GM19372 (cell line): ENCODE data around the gene RAB3GAP1.
"Not testable (repeated sequence)": the region's sequence is repeated elsewhere in the genome, so short reads cannot be mapped to it uniquely, and the experiment has no call there.

Experiments
- ATAC-seq: cut with Tn5 transposase; IDR thresholded peaks from one replicate; pipeline ENCODE4 v1.9.1; 2021; ENCODE audit warnings: mild to moderate bottlenecking, low read depth, moderate library complexity; ENCODE audit not compliant: unreplicated experiment

RAB3GAP1 gene

DNA sequence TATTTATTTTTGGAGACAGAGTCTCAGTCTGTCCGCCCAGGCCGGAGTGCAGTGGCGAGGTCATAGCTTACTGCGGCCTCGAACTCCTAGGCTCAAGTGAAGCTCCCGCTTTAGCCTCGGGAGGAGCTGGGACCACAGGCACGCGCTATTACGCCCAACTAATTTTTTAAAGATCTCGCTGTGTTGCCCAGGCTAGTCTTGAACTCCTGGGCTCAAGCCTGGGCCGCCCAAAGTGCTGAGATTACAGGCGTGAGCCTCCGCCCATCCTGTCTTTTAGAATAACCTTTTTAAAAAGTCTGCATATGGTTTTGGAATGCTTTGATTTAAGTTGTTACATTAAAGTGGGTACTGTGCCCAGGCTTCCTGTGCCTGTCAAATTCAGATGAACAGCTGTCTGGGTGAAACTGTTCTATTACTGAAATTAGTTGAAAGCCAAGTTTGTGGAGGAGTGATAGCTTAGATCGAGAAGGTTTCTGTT is 944 bp downstream of the RAB3GAP1 start:
- peak; percentile 13 for ATAC-seq

DNA sequence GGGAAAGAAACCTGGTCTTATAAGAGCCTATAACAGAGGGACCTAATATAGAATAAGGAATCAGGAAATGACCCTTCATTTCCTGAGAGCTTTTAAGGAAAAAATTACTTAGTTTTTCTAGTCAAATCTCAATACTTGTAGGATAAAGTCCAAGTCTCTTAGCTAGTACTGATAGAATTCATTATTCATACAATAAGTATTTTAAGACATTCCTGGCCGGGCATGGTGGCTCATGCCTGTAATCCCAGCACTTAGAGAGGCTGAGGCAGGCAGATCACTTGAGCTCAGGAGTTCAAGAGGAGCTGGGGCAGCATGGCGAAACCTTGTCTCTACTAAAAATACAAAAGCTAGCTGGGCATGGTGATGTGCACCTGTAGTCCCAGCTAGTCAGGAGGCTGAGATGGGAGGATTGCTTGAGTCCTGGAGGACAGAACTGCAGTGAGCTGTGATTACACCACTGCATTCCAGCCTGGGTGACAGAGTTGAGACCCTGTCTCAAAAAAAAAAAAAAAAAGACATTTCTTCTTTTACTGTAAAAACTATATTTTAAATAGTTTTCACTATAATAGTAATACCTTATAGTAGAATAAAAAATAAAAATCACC is 3.2 kb downstream of the RAB3GAP1 start:
- ATAC-seq, result no peak

DNA sequence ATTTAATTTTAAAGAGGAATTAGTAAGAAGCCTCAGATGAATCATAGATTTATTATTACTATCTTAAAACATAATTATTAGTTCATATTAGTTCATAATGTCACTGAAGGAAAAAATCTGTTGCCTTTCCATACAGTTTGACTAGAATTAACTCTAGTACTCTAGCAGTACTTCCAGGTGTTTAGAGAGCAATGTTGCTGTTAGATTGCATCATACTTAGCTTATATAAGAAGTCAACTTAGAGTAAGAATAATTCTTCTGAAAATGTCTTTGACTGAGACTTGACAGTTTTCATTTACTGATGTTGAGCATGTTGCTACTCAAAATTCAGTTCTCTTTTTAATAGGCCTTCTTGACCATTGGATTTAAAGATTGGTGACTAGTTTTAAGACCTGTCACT is 4.7 kb downstream of the RAB3GAP1 start:
- no peak for ATAC-seq

DNA sequence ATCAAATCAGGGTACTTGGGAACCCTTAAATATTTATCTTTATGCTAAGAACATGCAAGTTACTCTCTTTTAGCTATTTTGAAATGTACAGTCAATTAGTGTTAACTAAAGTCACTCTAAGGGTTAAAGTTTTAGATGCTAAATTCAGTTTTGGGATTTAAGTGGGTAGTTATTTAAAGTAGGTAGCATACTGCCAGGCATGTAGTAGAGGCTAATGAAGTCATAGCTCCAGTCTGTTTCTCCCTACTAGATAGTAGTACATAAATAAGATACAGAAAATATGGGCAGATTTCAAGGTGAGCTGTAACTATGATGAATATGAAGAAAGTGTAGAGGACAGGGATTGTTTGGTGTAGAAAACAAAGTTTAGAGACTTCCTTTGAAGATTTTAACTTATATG is 7.5 kb downstream of the RAB3GAP1 start:
- ATAC-seq, result no peak

DNA sequence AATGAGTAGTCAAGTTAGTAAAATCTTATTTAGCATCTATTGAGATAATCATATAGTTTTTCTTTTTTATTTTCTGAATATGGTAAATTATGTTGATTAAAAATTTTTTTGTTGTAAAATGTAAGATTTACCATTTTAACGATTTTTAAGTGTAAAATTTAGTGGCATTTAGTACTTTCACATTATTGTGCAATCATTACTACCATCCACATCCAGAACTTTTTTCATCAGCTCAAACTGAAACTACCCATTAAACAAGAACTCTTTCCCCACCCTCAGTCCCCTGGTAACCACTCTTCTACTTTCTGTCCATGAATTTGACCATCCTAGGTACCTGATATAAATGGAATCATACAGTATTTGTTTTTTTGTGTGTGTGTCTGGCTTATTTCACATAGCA is 11.1 kb downstream of the RAB3GAP1 start:
- no peak for ATAC-seq

DNA sequence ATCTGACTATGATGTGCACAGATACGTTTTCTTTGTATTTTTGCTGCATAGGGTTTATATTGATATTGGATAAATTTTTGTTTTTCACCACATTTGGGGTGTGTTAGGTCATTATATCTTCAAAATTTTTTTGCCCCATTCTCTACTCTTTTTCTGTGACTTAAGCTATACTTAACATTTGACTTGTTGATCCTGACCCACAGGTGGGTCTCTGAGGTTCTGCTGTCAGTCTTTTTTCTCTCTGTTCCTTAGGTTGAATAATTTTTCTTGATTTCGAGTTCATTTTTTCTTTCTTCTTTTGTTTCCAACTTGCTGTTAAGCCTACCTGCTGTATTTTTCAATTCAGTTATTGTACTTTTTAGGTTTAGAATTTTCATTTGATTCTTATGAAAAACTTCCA is 12.1 kb downstream of the RAB3GAP1 start:
- ATAC-seq, result no peak

DNA sequence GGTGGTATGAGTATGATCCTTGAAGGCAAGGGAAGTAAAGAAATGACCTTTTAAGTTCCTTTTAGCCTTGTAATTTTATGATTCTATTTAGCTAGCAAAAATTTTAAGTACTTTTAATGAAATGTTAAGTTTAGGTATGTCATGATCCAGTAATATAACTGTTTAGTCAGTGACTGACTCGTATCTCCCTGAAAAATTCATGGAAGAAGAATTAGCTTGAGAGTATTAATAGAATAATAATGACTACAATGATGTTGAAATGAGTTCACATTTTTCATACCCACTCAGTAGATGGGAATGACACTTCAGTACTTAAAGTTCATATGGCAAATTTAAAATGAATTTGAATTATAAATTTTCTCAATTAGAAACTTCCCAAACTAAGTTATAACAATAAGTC is 14.6 kb downstream of the RAB3GAP1 start:
- ATAC-seq, result no peak

DNA sequence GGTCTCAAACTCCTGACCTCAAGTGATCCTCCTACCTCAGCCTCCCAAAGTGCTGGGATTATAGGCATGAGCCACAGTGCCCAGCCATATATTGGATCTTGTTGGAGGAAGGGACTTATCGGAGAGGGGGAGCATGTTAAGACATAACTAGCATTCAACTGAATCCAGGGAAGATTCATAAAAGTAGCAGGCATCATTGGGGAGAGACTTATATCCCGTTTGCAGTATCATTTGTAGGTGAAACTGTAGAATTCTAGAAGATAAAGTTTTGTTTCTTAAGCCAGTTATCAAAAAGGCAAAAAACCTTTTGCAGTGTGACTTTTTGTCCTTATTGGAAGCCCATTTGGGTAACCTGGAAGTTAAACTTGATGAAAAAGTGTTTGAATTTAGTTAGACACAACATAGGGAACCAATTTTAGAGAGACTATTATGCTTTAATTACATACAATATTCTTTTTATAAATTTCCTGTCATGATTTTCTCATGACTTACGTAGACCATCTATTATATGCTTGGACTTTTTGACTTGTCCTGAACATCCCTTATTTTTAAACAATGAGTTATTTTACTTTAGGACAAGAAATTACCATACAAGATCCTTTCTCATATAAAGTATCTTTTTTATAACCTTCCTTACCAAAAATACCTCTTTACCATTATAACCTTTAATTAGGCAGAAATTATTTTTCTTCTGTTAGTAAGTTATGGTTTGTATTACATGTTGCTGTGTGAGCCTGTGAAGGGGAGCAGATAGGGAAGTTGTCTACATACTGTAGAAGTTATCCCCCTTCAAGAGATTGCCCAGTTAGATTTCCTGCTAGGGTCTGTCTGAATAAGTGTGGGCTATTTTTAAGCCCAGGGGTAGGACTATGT is 20.3 kb downstream of the RAB3GAP1 start:
- no peak for ATAC-seq

DNA sequence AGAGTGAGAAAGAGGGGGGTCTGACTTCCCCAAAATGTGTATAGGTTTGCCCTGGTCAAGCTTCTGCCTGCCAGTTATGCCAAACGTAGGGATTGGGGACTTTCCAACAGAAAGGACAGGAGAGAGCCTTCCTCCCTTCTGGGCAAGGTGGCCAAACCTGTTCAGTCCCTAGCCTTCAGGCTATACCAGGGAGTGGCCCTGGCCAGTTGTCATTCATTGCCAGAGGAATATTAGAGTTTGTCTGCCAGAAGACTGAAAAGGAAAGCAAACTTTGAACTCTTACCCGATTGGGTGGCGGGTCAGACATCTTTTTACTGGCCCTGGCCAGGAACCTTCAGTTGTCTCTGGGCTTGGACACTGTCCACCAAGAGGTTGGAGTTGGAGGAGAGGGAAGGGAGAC is 22.1 kb downstream of the RAB3GAP1 start:
- ATAC-seq, result no peak

DNA sequence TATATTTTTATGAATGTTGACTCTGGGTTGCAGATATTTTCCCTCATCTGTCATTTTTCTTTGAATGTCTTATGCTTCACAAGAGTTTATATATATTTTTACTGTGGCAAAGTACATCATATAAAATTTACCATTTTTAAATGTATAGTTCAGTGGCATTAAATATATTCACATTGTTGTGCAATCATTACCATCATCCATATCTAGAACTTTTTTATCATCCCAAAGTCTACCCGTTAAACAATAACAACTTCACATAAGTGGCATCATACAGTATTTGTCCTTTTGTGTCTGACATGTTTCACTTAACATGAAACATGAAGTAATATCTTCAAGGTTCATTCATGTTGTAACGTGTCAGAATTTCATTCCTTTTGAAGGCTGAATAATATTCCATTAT is 24.5 kb downstream of the RAB3GAP1 start:
- no peak for ATAC-seq

DNA sequence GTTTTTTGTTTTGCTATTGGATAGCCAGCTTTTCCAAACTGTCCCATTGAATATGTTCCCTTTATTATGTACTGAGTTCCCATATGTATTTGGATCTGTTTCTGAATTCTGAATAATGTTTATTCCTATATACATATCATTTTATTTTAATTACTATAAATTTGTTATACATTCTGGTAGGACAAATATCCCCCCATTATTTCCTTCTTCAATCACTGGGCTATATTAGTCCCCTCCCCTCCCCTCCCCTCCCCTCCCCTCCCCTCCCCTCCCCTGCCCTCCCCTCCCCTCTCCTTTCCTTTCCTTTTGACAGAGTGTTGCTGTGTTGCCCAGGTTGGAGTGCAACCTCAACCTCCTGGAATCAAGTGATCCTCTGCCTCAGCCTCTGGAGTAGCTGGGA is 26.3 kb downstream of the RAB3GAP1 start:
- no peak for ATAC-seq

DNA sequence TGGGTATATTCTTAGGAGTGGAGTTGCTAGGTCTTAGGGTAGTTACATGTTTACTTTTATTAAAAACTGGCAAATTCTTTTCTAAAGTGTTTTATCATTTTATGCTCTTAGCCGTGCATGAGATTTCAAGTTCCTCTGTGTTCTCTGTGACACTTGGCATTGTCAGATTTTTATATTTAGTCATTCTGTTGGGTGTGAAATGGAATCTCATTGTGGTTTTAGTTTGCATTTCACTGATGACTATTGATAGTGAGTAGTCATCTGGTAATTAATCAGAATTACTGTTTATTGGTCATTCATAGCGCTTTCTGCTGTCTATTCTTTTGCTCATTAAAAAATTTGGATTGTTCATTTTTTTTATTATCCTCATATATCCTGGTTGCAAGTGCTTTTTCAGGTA is 34.1 kb downstream of the RAB3GAP1 start:
- ATAC-seq, result no peak

DNA sequence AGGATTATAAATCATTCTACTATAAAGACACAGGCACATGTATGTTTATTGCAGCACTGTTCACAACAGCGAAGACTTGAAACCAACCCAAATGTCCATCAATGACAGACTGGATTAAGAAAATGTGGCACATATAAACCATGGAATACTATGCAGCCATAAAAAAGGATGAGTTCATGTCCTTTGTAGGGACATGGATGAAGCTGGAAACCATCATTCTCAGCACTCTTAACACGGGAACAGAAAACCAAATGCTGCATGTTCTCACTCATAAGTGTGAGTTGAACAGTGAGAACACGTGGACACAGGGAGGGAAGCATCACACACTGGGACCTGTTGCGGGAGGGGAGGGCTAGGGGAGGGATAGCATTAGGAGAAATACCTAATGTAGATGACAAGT is 37.5 kb downstream of the RAB3GAP1 start:
- ATAC-seq, result not testable (repeated sequence)

DNA sequence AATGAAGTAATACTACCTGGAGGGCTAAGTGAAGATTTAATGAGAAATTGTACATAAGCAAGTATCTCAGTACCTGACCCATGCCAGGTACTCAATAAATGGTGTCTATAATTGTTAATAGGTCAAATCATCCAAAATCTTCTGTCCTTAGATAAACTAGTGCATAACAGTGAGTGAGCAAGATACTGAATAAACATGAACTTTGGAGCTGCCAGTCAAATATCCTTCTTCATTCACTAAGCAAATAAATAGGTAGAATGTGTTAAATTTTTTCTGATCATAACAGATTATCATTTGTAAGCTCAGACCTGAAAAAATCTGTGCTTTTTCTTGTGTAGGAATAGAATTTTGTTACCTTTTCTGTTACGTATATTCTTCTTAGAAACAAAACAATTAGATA is 39.6 kb downstream of the RAB3GAP1 start:
- no peak for ATAC-seq

DNA sequence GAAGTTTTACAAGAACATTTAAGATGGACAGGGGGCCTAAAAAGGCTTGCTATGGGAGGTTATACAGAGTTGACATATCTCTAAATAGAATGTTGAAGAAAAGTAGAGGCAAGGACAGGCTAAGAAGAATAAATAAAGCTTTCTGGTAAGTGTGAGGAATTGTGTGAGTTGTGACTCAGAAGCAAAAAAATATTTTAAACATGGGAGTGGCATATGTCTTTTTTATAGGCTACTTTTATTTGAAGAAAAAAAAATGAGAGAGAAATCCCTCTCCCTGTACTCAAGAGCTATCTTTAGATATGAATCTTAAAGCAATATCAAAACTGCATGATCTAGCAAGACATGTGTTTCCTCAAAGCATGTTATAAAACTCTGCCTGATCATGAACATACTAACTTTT is 41.1 kb downstream of the RAB3GAP1 start:
- ATAC-seq, result no peak

DNA sequence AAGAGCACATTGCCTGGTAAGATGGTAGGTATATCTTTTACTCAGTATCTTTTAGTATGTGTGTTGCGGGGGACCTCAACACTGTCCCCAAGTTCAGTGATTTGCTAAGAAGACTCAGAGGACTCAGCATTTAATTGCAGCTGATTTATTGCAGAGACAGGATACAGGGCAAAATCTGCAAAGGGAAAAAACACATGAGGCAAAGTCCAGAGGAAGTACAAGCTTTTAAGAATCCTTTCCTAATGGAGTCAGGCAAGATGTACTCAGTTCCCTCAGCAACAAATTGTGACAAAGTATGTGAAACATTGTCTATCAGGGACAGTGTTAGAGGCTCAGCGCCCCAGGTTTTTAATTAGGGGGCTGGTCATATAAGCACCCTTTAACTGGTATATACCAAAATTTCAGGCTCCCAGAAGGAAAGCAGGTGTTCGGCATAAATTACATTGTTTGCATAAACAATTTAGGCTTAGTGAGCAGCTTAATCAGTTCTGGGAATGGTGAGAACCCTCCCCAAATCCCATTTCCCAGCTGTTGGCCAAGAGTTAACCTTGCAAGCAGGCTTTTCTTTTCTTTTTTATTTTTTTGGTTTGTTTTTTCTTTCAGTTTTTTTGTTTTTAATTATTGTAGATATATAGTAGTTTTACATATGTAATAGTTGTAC is 41.7 kb downstream of the RAB3GAP1 start:
- no peak for ATAC-seq

DNA sequence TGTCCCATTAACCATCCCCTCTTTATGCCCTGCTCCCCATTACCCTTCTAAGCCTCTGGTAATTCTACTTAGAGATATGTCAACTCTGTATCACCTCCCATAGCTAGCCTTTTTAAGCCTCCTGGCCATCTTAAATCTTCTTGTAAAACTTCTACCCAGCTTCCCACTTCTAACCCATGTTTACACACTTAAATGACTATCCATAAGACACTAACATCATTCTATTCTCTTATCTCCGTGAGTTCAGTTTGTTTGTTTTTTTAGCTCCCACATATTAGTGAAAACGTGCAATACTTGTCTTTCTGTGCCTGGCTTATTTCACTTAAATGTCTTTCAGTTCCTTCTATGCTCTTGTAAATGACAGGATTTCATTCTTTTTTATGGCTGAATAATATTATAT is 42.4 kb downstream of the RAB3GAP1 start:
- ATAC-seq, result no peak

DNA sequence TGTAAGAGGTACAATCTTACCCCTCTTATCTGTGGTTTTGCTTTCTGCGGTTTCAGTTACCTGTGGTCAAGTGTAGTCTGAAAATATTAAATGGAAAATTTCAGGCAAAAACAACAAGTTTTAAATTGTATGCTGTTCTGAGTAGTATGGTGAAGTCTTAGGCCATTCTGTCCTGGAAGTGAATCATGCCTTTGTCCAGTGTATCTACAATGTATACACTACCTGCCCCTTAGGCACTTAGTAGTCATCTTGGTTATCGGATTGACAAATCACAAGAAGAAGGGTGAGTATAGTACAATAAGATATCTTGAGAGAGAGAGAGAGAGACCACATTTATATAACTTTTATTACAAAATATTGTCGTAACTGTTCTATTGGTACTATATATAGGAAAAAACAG is 43.5 kb downstream of the RAB3GAP1 start:
- ATAC-seq, result no peak

DNA sequence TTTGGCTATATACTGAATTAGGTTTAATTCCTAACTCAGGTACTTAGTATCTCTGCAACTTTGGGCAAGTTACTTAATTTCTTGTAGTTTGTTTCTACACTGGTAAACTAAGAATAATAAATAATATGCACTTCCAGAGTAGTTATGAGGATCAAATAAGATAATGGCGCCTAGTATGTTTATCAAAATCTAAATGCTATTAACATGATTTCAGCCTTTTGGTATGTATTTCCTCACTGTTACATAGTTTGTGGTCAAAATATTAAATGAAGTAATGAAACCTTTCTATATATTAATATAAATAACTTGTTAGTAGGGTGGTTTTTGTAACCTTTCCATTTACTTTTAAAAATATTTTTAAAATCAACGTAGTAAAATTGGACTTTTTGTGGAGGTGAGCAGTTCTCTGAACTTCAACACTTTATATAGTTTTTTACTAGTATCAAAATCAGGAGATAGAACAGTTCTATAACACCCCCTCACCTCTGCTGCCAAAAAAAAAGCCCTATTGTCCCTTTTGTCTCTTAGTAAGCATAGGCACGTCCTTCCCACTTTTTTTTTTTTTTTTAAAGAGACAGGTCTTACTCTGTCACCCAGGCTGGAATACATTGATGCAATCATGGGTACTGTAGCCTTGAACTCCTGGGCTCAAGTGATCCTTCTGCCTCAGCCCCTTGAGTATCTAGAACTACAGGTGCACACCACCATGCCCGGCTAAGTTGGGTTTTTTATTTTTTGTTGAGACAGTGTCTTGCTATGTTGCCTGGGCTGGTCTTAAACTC is 44.8 kb downstream of the RAB3GAP1 start:
- ATAC-seq, result no peak

DNA sequence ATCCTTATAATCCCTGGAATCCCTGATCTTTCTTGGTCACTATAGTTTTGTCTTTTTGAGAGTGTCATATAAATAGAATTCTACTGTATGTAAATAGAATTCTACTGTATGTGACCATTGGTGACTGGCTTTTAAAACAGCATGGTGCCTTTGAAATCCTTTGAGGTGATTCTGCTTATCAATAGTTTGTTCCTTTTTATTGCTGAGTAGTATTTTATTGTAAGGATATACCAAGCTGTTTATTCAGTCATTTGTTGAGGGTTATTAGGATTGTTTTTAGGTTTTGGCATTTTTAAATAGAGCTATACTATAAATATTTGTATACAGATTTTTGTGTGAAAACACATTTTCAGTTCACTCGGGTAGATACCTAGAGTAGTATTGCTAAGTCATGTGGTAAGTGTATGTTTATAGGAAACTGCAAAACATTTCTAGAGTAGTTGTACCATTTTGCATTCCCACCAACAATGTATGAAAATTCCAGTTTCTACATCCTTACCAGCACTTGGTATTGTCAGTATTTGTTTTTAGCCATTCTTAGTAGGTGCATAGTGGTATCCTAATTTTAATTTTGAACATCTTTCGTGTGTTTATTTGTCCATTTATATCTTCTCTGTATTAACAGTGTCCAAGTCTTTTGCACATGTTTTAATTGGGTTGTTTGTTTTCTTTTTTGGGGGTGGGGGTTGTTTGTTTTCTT is 45.6 kb downstream of the RAB3GAP1 start:
- no peak for ATAC-seq
